RWPE2 (cell line): ENCODE data around the gene CMC4.

Experiments used
- ATAC-seq: fragments of 200-7000 bp; cut with Tn5 transposase; 3 replicates; pipeline ENCODE4 v1.9.1; 2021; ENCODE audit warnings: low read depth
- DNase-seq: peaks from one replicate; pipeline ENCODE4 v3.0.0-alpha.2; 2020; ENCODE audit warnings: low spot score
- H3K27ac ChIP-seq: fragments of 450-650 bp; 2 replicates; pipeline ENCODE4 v1.5.1; 2017; ENCODE audit warnings: mild to moderate bottlenecking; ENCODE audit not compliant: poor library complexity, severe bottlenecking
- H3K27me3 ChIP-seq: fragments of 250-450 bp; sonication (Bioruptor Pico); 2 replicates; pipeline ENCODE4 v1.5.1; 2021; ENCODE audit warnings: mild to moderate bottlenecking, moderate library complexity; ENCODE audit not compliant: insufficient read depth, poor library complexity, severe bottlenecking
- H3K36me3 ChIP-seq: fragments of 250-450 bp; sonication (Bioruptor Pico); 2 replicates; pipeline ENCODE4 v1.5.1; 2020; ENCODE audit warnings: low read depth, mild to moderate bottlenecking, moderate library complexity
- H3K4me1 ChIP-seq: fragments of 250-450 bp; sonication (Bioruptor Pico); 2 replicates; pipeline ENCODE4 v1.5.1; 2021; ENCODE audit warnings: mild to moderate bottlenecking, moderate library complexity; ENCODE audit not compliant: insufficient read depth, poor library complexity, severe bottlenecking
- H3K4me3 ChIP-seq: fragments of 250-450 bp; sonication (Bioruptor Pico); 2 replicates; pipeline ENCODE4 v1.5.1; 2021; ENCODE audit warnings: mild to moderate bottlenecking, moderate library complexity; ENCODE audit not compliant: severe bottlenecking
- H3K9me3 ChIP-seq: fragments of 250-450 bp; sonication (Bioruptor Pico); 2 replicates; pipeline ENCODE4 v1.5.1; 2021; ENCODE audit warnings: mild to moderate bottlenecking, moderate library complexity; ENCODE audit not compliant: severe bottlenecking
- TF ChIP-seq, protein P1 (sequence below): fragments of 450-650 bp; IDR thresholded peaks from one replicate; pipeline ENCODE4 v1.5.1; 2017; ENCODE audit warnings: mild to moderate bottlenecking, moderate library complexity; ENCODE audit not compliant: poor library complexity, severe bottlenecking

CMC4 gene, protein sequence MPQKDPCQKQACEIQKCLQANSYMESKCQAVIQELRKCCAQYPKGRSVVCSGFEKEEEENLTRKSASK

DNA sequence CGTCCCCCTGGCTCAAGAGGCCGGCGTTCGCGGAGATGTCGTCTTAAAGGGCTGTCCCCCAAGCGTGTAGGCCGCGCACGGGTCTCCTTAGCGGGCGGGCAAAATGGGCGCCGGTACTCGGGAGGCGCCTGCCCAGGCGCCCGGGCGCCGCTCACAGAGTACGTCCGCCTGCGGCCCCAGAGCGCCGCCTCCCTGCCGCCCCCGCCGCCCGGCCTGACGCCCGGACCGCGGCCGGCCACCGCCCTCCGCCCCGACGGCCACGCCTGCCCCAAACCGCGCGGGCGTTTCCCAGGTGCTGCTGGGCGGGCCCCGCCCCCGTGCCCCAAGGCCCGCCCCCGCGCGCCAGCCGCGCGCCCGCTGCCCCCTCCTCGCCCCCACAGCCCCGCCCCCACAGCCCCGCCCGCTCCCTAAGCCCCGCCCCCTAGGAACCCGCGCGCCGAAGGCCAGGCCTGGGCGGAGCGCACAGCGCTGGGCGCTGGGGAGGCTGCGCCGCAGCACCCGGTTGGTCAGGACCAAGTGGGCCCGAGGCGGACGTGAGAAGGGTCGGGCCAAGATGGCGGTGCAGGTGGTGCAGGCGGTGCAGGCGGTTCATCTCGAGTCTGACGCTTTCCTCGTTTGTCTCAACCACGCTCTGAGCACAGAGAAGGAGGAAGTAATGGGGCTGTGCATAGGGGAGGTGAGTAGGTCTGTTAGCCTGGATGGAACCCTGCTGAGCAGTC is at the start of gene CMC4, which contains the start of the genes BRCC3 and MTCP1:
TSS of gene CMC4 (minus strand) at position 162 of the 719 bp plus-strand sequence. CDS start 7,113 bp downstream, outside the sequence.
TSS of gene BRCC3 (plus strand) at position 534 of the 719 bp plus-strand sequence. CDS start at position 554, 20 bp downstream.
TSS of gene MTCP1 (minus strand) at position 162 of the 719 bp plus-strand sequence. CDS start 5,126 bp downstream, outside the sequence.
- DNase-seq (peak; percentile 70), ATAC-seq (peak; percentile 85)
- TF ChIP-seq, protein P1, sequence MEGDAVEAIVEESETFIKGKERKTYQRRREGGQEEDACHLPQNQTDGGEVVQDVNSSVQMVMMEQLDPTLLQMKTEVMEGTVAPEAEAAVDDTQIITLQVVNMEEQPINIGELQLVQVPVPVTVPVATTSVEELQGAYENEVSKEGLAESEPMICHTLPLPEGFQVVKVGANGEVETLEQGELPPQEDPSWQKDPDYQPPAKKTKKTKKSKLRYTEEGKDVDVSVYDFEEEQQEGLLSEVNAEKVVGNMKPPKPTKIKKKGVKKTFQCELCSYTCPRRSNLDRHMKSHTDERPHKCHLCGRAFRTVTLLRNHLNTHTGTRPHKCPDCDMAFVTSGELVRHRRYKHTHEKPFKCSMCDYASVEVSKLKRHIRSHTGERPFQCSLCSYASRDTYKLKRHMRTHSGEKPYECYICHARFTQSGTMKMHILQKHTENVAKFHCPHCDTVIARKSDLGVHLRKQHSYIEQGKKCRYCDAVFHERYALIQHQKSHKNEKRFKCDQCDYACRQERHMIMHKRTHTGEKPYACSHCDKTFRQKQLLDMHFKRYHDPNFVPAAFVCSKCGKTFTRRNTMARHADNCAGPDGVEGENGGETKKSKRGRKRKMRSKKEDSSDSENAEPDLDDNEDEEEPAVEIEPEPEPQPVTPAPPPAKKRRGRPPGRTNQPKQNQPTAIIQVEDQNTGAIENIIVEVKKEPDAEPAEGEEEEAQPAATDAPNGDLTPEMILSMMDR: no peak
- H3K27ac ChIP-seq: peak within 1 kb of the TSS; percentile 63
- peak within 1 kb of the TSS; percentile 63 for H3K4me3 ChIP-seq
- H3K4me1 ChIP-seq: peaks cover 18% of the 10 kb centered on the region
- H3K9me3 ChIP-seq: no peaks in the 10 kb centered on the region
- H3K27me3 ChIP-seq: no peaks in the 10 kb centered on the region
- peaks cover 18% of the 10 kb centered on the region for H3K36me3 ChIP-seq

DNA sequence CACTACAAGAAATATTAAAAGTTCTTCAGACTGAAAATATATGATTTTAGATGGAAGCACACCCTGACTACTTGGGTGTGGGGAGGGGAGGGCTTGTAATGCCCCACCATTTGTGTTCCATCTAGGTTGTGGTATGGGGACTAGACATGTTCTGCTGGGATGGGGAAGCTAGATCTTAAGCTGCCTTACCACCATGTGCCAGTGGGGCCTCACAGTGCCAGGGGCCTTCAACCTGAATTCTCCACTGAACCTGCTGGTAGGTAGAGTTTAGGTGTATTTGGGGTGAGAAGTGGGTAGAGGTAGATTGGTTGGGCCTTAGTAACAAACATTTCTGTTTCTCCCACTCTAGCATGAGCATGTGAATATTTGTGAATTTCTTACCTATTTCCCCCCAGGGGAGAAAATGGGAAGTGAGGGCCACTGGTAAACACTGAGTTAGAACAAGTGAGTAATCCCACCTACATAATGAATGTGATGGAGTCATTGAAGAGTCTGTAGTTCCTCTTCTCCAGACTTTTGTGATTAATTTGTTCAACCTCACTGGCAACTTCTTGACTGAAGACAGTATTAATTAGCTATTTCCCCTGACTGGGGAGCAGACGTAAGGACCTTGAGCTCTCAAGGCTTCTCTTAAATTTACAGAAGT is 44.4 kb upstream of the CMC4 start:
- ATAC-seq: no peak

DNA sequence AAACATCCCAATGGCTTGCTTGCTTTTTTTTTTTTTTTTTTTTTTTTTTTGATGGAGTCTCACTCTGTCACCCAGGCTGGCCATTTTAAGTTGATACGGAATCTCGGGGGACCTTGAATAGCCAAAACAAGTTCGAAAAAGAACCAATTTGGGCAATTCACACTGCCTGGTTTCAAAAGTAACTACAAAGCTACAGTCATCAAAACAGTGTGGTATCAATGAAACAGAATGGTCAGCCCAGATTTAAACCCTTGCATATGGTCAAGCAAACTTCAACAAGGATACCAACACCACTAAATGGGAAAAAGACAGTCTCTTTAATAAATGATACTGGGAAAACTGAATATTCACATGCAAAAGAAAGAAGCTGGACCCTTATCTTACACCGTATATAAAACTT is 42.2 kb upstream of the CMC4 start:
- no peaks in the 10 kb centered on the region; the same call in 1 of the 2 replicates for H3K36me3 ChIP-seq
- DNase-seq (no peak), ATAC-seq (no peak)
- no peaks in the 10 kb centered on the region for H3K9me3 ChIP-seq
- no peak overlapping the region for H3K4me3 ChIP-seq
- H3K27me3 ChIP-seq: no peaks in the 10 kb centered on the region
- H3K4me1 ChIP-seq: peaks cover 14% of the 10 kb centered on the region
- TF ChIP-seq, protein P1: no peak
- peak overlapping the region; percentile 78 for H3K27ac ChIP-seq

More for the DNA sequence above, 44.4 kb upstream of the CMC4 start:
- Histone ChIP-seq H3K27ac (no peak overlapping the region), H3K4me3 (no peak overlapping the region), H3K36me3 (no peaks in the 10 kb centered on the region), H3K9me3 (no peaks in the 10 kb centered on the region), H3K4me1 (peaks cover 14% of the 10 kb centered on the region), H3K27me3 (no peaks in the 10 kb centered on the region)
- TF ChIP-seq, protein P1: no peak
- DNase-seq: no peak

DNA sequence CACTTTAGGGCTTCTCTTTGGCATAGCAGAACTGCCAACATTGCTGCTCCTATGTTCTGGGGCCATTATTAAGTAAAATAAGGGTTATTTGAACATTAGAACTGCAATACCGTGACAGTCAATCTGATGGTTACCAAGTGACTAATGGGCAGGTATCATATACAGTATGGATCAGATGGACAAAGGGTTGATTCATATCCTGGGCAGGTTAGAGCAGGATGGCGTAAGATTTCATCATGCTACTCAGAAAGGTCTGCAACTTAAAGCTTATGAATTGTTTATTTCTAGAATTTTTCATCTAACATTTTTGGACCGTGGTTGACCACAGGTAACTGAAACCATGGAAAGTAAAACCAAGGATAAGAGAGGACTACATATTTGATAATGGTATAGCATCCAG is 41.2 kb upstream of the CMC4 start:
- peaks cover 14% of the 10 kb centered on the region for H3K4me1 ChIP-seq
- H3K9me3 ChIP-seq: no peaks in the 10 kb centered on the region
- no peak for DNase-seq
- H3K4me3 ChIP-seq: no peak overlapping the region
- no peaks in the 10 kb centered on the region; the same call in 1 of the 2 replicates for H3K36me3 ChIP-seq
- H3K27ac ChIP-seq: peak overlapping the region; percentile 78
- H3K27me3 ChIP-seq: no peaks in the 10 kb centered on the region
- TF ChIP-seq, protein P1: no peak
- ATAC-seq: peak; percentile 98
